ENCODE measurements around the gene CARNS1. TPM values are rescaled to one million over a fixed set of nuclear protein-coding genes. Genes with fewer than 3 reads are reported as not detected.

The CARNS1 gene
- total and polyA plus RNA-seq, 9 of the 15 experiments (the other 6 are each of a cell fraction or from before 2014, with no cell fraction given), result 0.01 to 0.18 (median 0.06) TPM; not detected in 3

DNA sequence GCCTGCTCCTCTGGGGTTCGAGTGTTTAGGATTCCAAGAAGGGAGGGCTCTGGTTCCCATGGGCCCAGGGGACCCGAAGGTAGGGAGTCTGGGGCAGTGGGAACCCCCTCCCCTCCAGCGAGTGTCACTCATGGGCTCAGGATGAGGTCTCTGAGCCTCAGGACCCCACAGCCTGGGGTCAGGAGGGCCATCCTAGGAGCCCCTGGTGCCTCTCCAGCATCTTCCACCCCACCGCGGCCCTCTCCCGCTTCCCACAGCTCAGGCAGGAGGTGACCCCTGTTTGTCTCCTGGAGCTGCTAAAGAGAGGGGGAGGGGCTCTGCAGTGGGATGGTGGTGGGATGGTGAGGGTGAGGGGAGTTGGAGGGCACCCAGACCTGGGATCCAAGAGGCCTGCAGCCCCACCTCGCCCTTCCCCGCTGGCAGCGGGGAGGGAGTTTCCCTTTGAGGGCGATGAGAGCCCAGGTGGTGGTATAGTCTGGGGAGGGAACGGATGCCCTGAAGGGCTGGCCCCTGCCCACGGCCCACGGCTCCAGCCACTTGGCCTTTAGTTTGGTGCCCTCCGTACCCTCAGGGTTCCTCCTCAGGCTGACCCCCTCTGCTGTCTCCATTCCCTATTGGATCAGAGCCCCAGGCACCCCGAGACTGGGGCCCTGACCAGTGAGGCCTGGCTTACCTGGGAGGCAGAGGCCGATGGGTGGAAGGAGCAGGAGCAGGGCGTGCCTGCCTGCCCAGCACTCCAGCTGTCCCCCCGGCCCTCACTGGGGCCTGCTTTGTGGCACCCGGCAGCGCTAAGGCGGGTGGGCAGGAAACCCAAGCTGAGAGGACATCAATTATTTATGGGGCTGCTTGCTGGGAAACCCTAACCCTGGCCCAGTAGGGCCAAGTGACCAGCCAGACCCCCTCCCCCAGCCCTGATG lies 38.6 kb downstream of the CARNS1 start:
- no peak for FAIRE-seq
- WGBS (ENCODE audit: insufficient coverage, low coverage, missing lambda C conversion rate), result 68% methylated on average over 17 of the region's 21 CpGs
- DNase-seq (ENCODE audit: extremely low read depth in 1 of 4, low spot score in 3 of 4), result no peak

More for the DNA sequence above, 38.6 kb downstream of the CARNS1 start:
- Histone ChIP-seq H3K4me3 (no peak overlapping the region), H4K20me1 (replicated peaks; ENCODE audit: control insufficient read depth, insufficient read depth, low read length) (no peaks in the 10 kb centered on the region), H3K9ac (ENCODE audit: insufficient read depth in 1 of 2, low read depth in 2 of 2, low read length in 2 of 2) (peak overlapping the region in 1 of 2 experiments; percentile 4; a peak in 2 of 4 replicates), H3K4me1 (replicated peaks in 1 of 2; ENCODE audit: control insufficient read depth in 2 of 2, insufficient read depth in 2 of 2, low read length in 2 of 2) (peaks cover 0 to 49% of the 10 kb centered on the region in 2 experiments; a peak in 2 of 5 replicates), H3K79me2 (ENCODE audit: control insufficient read depth, insufficient read depth, low read length) (no peaks in the 10 kb centered on the region), H3K9me1 (ENCODE audit: control insufficient read depth, insufficient read depth, low read length) (no peaks in the 10 kb centered on the region), H2AFZ (ENCODE audit: low read depth, low read length) (no peak overlapping the region), H3K36me3 (ENCODE audit: control insufficient read depth, insufficient read depth, low read length) (no peaks in the 10 kb centered on the region), H3K27me3 (ENCODE audit: control insufficient read depth in 2 of 2, insufficient read depth in 2 of 2, low read length in 2 of 2) (no peaks in the 10 kb centered on the region), H3K27ac (ENCODE audit: extremely low read depth, low read depth, low read length) (no peak overlapping the region), H3K9me3 (replicated peaks; ENCODE audit: control insufficient read depth, insufficient read depth, low read depth, low read length) (no peaks in the 10 kb centered on the region), H3K4me2 (ENCODE audit: insufficient read depth, low read length) (no peak overlapping the region)
- TF ChIP-seq SNIP1 (IDR thresholded peaks at IDR 0.05; ENCODE audit: low read depth), result no peak
- no peak for TF ChIP-seq ZBTB17 (CRISPR knock-in tag; IDR thresholded peaks at IDR 0.05)
- TF ChIP-seq ZNF282 (CRISPR knock-in tag; IDR thresholded peaks at IDR 0.05), result no peak
- no peak for TF ChIP-seq PRMT5 (CRISPR knock-in tag; IDR thresholded peaks at IDR 0.05)
- TF ChIP-seq NR3C1 (CRISPR knock-in tag; IDR thresholded peaks at IDR 0.05), result no peak
- TF ChIP-seq ETS2 (tag; IDR thresholded peaks at IDR 0.05; ENCODE audit: borderline replicate concordance, poor library complexity, severe bottlenecking), result no peak
- no peak for TF ChIP-seq ZNF175 (CRISPR knock-in tag; IDR thresholded peaks at IDR 0.05; ENCODE audit: low read depth)
- TF ChIP-seq MYC (IDR thresholded peaks at IDR 0.05; ENCODE audit: low read depth, low read length), result no peak
- TF ChIP-seq MYC (CRISPR knock-in tag; IDR thresholded peaks at IDR 0.05; ENCODE audit: borderline replicate concordance, low read depth), result no peak
- TF ChIP-seq, protein P1, sequence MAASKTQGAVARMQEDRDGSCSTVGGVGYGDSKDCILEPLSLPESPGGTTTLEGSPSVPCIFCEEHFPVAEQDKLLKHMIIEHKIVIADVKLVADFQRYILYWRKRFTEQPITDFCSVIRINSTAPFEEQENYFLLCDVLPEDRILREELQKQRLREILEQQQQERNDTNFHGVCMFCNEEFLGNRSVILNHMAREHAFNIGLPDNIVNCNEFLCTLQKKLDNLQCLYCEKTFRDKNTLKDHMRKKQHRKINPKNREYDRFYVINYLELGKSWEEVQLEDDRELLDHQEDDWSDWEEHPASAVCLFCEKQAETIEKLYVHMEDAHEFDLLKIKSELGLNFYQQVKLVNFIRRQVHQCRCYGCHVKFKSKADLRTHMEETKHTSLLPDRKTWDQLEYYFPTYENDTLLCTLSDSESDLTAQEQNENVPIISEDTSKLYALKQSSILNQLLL (CRISPR knock-in tag; IDR thresholded peaks at IDR 0.05; ENCODE audit: borderline replicate concordance), result no peak
- TF ChIP-seq, protein P2, sequence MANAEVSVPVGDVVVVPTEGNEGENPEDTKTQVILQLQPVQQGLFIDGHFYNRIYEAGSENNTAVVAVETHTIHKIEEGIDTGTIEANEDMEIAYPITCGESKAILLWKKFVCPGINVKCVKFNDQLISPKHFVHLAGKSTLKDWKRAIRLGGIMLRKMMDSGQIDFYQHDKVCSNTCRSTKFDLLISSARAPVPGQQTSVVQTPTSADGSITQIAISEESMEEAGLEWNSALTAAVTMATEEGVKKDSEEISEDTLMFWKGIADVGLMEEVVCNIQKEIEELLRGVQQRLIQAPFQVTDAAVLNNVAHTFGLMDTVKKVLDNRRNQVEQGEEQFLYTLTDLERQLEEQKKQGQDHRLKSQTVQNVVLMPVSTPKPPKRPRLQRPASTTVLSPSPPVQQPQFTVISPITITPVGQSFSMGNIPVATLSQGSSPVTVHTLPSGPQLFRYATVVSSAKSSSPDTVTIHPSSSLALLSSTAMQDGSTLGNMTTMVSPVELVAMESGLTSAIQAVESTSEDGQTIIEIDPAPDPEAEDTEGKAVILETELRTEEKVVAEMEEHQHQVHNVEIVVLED (CRISPR knock-in tag; IDR thresholded peaks at IDR 0.05), result no peak
- no TSS peak for BruUV-seq (replicated peaks)
- intact Hi-C loops (cut with micrococcal nuclease) (no loop called here), in situ Hi-C loops (cut with MboI) (no loop called here)
- POLR2A ChIA-PET, result interaction anchor here (0.6 kb wide), 1 partner anchor 85 kb away, joined by 3 read pairs; no protein-coding TSS in a partner anchor
- CTCF ChIA-PET (ENCODE audit: low intra/inter-chr PET ratio), result no interaction called here
- ATAC-seq, result no peak

All from K562 (cell line).